Measurements from ENCODE around the gene HPN. TPM values are rescaled to one million over a fixed set of nuclear protein-coding genes. Genes with fewer than 3 reads are reported as not detected.
"Not testable (repeated sequence)": the region's sequence is repeated elsewhere in the genome, so short reads cannot be mapped to it uniquely, and the experiment has no call there.

The HPN gene
- polyA plus RNA-seq, 3 donors, result 0.05 TPM; not detected in 2

- no peak for DNase-seq
- Mint-ChIP-seq H3K36me3 (no peaks in the 10 kb centered on the region), H3K4me1 (peaks cover 39% of the 10 kb centered on the region), H3K4me3 (no peak overlapping the region), H3K9me3 (peaks cover 0 to 8% (median 3%) of the 10 kb centered on the region in 7 donors), H3K27me3 (ENCODE audit: low read depth in 3 of 3) (peaks cover 3 to 4% (median 3%) of the 10 kb centered on the region in 3 donors), H3K27ac (no peak overlapping the region)
- Histone ChIP-seq H3K9ac (ENCODE audit: insufficient read depth, low read length, poor library complexity, severe bottlenecking) (no peak overlapping the region), H3K27ac (ENCODE audit: low read depth in 1 of 2, low read length in 2 of 2) (no peak overlapping the region), H3K4me2 (replicated peaks; ENCODE audit: extremely low read depth, low read length, poor library complexity, severe bottlenecking) (no peak overlapping the region), H3K4me3 (replicated peaks in 1 of 3; ENCODE audit: low read depth in 2 of 3, low read length in 3 of 3) (no peak overlapping the region), H3K4me1 (ENCODE audit: control insufficient read depth in 1 of 2, insufficient read depth in 2 of 2, low read length in 2 of 2) (peaks cover 41 to 45% of the 10 kb centered on the region in 2 donors), H3K9me3 (replicated peaks in 1 of 2; ENCODE audit: control insufficient read depth in 1 of 2, insufficient read depth in 1 of 2, low read length in 2 of 2) (peaks cover 0 to 8% of the 10 kb centered on the region in 2 donors), H3K79me2 (ENCODE audit: insufficient read depth, low read length) (peaks cover 9% of the 10 kb centered on the region), H4K20me1 (ENCODE audit: insufficient read depth, low read length) (no peaks in the 10 kb centered on the region), H3K27me3 (ENCODE audit: control insufficient read depth in 2 of 2, insufficient read depth in 2 of 2, low read length in 2 of 2) (no peaks in the 10 kb centered on the region), H2AFZ (ENCODE audit: insufficient read depth, low read depth, low read length, poor library complexity, severe bottlenecking) (no peak overlapping the region), H3K36me3 (replicated peaks in 1 of 2; ENCODE audit: control insufficient read depth in 1 of 2, insufficient read depth in 2 of 2, low read length in 2 of 2) (no peaks in the 10 kb centered on the region)
- no peak for TF ChIP-seq CTCF (IDR thresholded peaks at IDR 0.05)
- intact Hi-C loops (cut with micrococcal nuclease), result no loop called here
- 100% methylated on average over 2 of the region's 8 CpGs for WGBS (ENCODE audit: insufficient coverage)
Measured at GRCh38 chr19:34995551-34995950, 46.0 kb upstream of the HPN start.

GRCh38 chr19:34997071-34997617 lies 44.4 kb upstream of the HPN start:
- peaks cover 25% of the 10 kb centered on the region for H3K79me2 ChIP-seq (ENCODE audit: insufficient read depth, low read length)
- H3K9ac ChIP-seq (ENCODE audit: insufficient read depth, low read length, poor library complexity, severe bottlenecking), result no peak overlapping the region
- peaks cover 46% of the 10 kb centered on the region for H3K4me1 Mint-ChIP-seq
- H3K36me3 ChIP-seq (replicated peaks in 1 of 2; ENCODE audit: control insufficient read depth in 1 of 2, insufficient read depth in 2 of 2, low read length in 2 of 2), result no peaks in the 10 kb centered on the region
- H3K4me1 ChIP-seq (ENCODE audit: control insufficient read depth in 1 of 2, insufficient read depth in 2 of 2, low read length in 2 of 2), result peaks cover 55 to 57% of the 10 kb centered on the region in 2 donors
- no peaks in the 10 kb centered on the region for H3K27me3 ChIP-seq (ENCODE audit: control insufficient read depth in 2 of 2, insufficient read depth in 2 of 2, low read length in 2 of 2)
- TF ChIP-seq CTCF (IDR thresholded peaks at IDR 0.05), result no peak
- H4K20me1 ChIP-seq (ENCODE audit: insufficient read depth, low read length), result peaks cover 4% of the 10 kb centered on the region
- H3K27ac Mint-ChIP-seq, result peak overlapping the region; percentile 20 to 85 (median 68)
- peak overlapping the region in 1 of 2 donors; percentile 6 for H3K4me3 Mint-ChIP-seq
- peaks cover 0 to 10% (median 3%) of the 10 kb centered on the region in 7 donors for H3K9me3 Mint-ChIP-seq
- H3K9me3 ChIP-seq (replicated peaks in 1 of 2; ENCODE audit: control insufficient read depth in 1 of 2, insufficient read depth in 1 of 2, low read length in 2 of 2), result peaks cover 0 to 8% of the 10 kb centered on the region in 2 donors
- H3K27me3 Mint-ChIP-seq (ENCODE audit: low read depth in 3 of 3), result peaks cover 1 to 4% (median 3%) of the 10 kb centered on the region in 3 donors
- intact Hi-C loops (cut with micrococcal nuclease), result no loop called here
- peak overlapping the region; percentile 32 for H3K4me2 ChIP-seq (replicated peaks; ENCODE audit: extremely low read depth, low read length, poor library complexity, severe bottlenecking)
- no peak for DNase-seq
- H3K36me3 Mint-ChIP-seq, result peaks cover 2 to 4% of the 10 kb centered on the region in 2 donors
- peak overlapping the region; percentile 41 for H2AFZ ChIP-seq (ENCODE audit: insufficient read depth, low read depth, low read length, poor library complexity, severe bottlenecking)
- H3K4me3 ChIP-seq (replicated peaks in 1 of 3; ENCODE audit: low read depth in 2 of 3, low read length in 3 of 3), result peak overlapping the region in 1 of 3 experiments; percentile 0
- 20% methylated on average over 2 of the region's 8 CpGs for WGBS (ENCODE audit: insufficient coverage)
- H3K27ac ChIP-seq (ENCODE audit: low read depth in 1 of 2, low read length in 2 of 2), result peak overlapping the region in 1 of 2 donors; percentile 52

GRCh38 chr19:34998224-34998623 lies 43.3 kb upstream of the HPN start:
- H3K9ac ChIP-seq (ENCODE audit: insufficient read depth, low read length, poor library complexity, severe bottlenecking); H3K36me3 ChIP-seq (replicated peaks in 1 of 2; ENCODE audit: control insufficient read depth in 1 of 2, insufficient read depth in 2 of 2, low read length in 2 of 2); H3K9me3 ChIP-seq (replicated peaks in 1 of 2; ENCODE audit: control insufficient read depth in 1 of 2, insufficient read depth in 1 of 2, low read length in 2 of 2); H4K20me1 ChIP-seq (ENCODE audit: insufficient read depth, low read length); H3K4me2 ChIP-seq (replicated peaks; ENCODE audit: extremely low read depth, low read length, poor library complexity, severe bottlenecking); H3K4me3 ChIP-seq (replicated peaks in 1 of 3; ENCODE audit: low read depth in 2 of 3, low read length in 3 of 3); H2AFZ ChIP-seq (ENCODE audit: insufficient read depth, low read depth, low read length, poor library complexity, severe bottlenecking); H3K27me3 ChIP-seq (ENCODE audit: control insufficient read depth in 2 of 2, insufficient read depth in 2 of 2, low read length in 2 of 2); H3K27me3 Mint-ChIP-seq (ENCODE audit: low read depth in 3 of 3); H3K9me3 Mint-ChIP-seq; intact Hi-C loops (cut with micrococcal nuclease); H3K4me3 Mint-ChIP-seq; DNase-seq: not testable (repeated sequence)
- Histone ChIP-seq H3K79me2 (ENCODE audit: insufficient read depth, low read length) (peaks cover 36% of the 10 kb centered on the region), H3K4me1 (ENCODE audit: control insufficient read depth in 1 of 2, insufficient read depth in 2 of 2, low read length in 2 of 2) (peaks cover 65 to 67% of the 10 kb centered on the region in 2 donors), H3K27ac (ENCODE audit: low read depth in 1 of 2, low read length in 2 of 2) (peak overlapping the region in 1 of 2 donors; percentile 23)
- H3K36me3 Mint-ChIP-seq, result peaks cover 2 to 11% of the 10 kb centered on the region in 2 donors
- WGBS (ENCODE audit: insufficient coverage), result no CpG with 5 or more reads among the region's 7 CpGs
- peaks cover 57% of the 10 kb centered on the region for H3K4me1 Mint-ChIP-seq
- H3K27ac Mint-ChIP-seq, result peak overlapping the region in 1 of 7 donors; percentile 45
